ENCODE data around the gene S100A9. TPM values are rescaled to one million over a fixed set of nuclear protein-coding genes. Genes with fewer than 3 reads are reported as not detected.
"Not testable (repeated sequence)": the region's sequence is repeated elsewhere in the genome, so short reads cannot be mapped to it uniquely, and the experiment has no call there.

S100A9 gene
- total RNA-seq, 1 donor, result 5,352 TPM

- H3K4me3 ChIP-seq (ENCODE audit: low read length), result no peak overlapping the region
- H3K9me3 ChIP-seq (ENCODE audit: low read depth, low read length), result no peaks in the 10 kb centered on the region
- peaks cover 29% of the 10 kb centered on the region for H3K4me1 ChIP-seq (ENCODE audit: insufficient read depth, low read length)
- no peaks in the 10 kb centered on the region for H3K27me3 ChIP-seq (ENCODE audit: insufficient read depth, low read length)
These were observed 17.3 kb upstream of the S100A9 start for GRCh38 chr1:153340356-153340755.

GRCh38 chr1:153341431-153341934 is 16.2 kb upstream of the S100A9 start:
- H3K4me3 ChIP-seq (ENCODE audit: low read length), result no peak overlapping the region
- no peaks in the 10 kb centered on the region for H3K9me3 ChIP-seq (ENCODE audit: low read depth, low read length)
- peaks cover 40% of the 10 kb centered on the region for H3K4me1 ChIP-seq (ENCODE audit: insufficient read depth, low read length)
- no peaks in the 10 kb centered on the region for H3K27me3 ChIP-seq (ENCODE audit: insufficient read depth, low read length)

GRCh38 chr1:153342178-153342577 is 15.5 kb upstream of the S100A9 start:
- Histone ChIP-seq H3K4me1 (ENCODE audit: insufficient read depth, low read length) (peaks cover 41% of the 10 kb centered on the region), H3K4me3 (ENCODE audit: low read length) (no peak overlapping the region), H3K27me3 (ENCODE audit: insufficient read depth, low read length) (no peaks in the 10 kb centered on the region), H3K9me3 (ENCODE audit: low read depth, low read length) (no peaks in the 10 kb centered on the region)

- peaks cover 41% of the 10 kb centered on the region for H3K4me1 ChIP-seq (ENCODE audit: insufficient read depth, low read length)
These were observed 14.5 kb upstream of the S100A9 start for GRCh38 chr1:153343040-153343681.

GRCh38 chr1:153343811-153344717 is 13.6 kb upstream of the S100A9 start:
- Histone ChIP-seq H3K27me3 (ENCODE audit: insufficient read depth, low read length) (no peaks in the 10 kb centered on the region), H3K4me3 (ENCODE audit: low read length) (no peak overlapping the region), H3K9me3 (ENCODE audit: low read depth, low read length) (no peaks in the 10 kb centered on the region), H3K4me1 (ENCODE audit: insufficient read depth, low read length) (peaks cover 41% of the 10 kb centered on the region)

More at GRCh38 chr1:153343040-153343681, 14.5 kb upstream of the S100A9 start:
- no peaks in the 10 kb centered on the region for H3K9me3 ChIP-seq (ENCODE audit: low read depth, low read length)
- H3K4me3 ChIP-seq (ENCODE audit: low read length), result no peak overlapping the region
- no peaks in the 10 kb centered on the region for H3K27me3 ChIP-seq (ENCODE audit: insufficient read depth, low read length)

DNA sequence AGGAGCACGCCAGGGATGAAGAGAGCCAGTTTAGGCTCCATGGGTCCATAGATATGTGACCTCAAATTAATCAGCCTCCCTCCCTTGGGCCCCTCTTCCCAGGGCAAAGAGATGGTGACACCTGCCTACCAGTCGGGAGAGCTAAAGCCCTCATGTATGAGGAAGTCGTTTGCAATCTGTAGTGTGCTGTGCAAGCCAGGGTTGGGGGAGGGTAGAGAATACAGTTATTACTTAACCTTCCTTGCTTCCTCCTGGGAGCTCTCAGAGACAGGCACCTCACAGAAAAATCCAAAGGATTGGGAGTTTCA is 13.0 kb upstream of the S100A9 start:
- H3K4me3 ChIP-seq (ENCODE audit: low read length), result no peak overlapping the region
- no peaks in the 10 kb centered on the region for H3K9me3 ChIP-seq (ENCODE audit: low read depth, low read length)
- H3K27me3 ChIP-seq (ENCODE audit: insufficient read depth, low read length), result no peaks in the 10 kb centered on the region
- H3K4me1 ChIP-seq (ENCODE audit: insufficient read depth, low read length), result peaks cover 45% of the 10 kb centered on the region

GRCh38 chr1:153345187-153346076 is 12.2 kb upstream of the S100A9 start:
- Histone ChIP-seq H3K4me1 (ENCODE audit: insufficient read depth, low read length) (peaks cover 40% of the 10 kb centered on the region), H3K27me3 (ENCODE audit: insufficient read depth, low read length) (no peaks in the 10 kb centered on the region), H3K4me3 (ENCODE audit: low read length) (no peak overlapping the region), H3K9me3 (ENCODE audit: low read depth, low read length) (no peaks in the 10 kb centered on the region)

- Histone ChIP-seq H3K9me3 (ENCODE audit: low read depth, low read length) (no peaks in the 10 kb centered on the region), H3K4me3 (ENCODE audit: low read length) (no peak overlapping the region), H3K27me3 (ENCODE audit: insufficient read depth, low read length) (no peaks in the 10 kb centered on the region), H3K4me1 (ENCODE audit: insufficient read depth, low read length) (peaks cover 40% of the 10 kb centered on the region)
These were observed 11.5 kb upstream of the S100A9 start for GRCh38 chr1:153346077-153346723.

GRCh38 chr1:153347049-153347448 is 10.6 kb upstream of the S100A9 start:
- not testable (repeated sequence) for H3K9me3 ChIP-seq (ENCODE audit: low read depth, low read length); H3K27me3 ChIP-seq (ENCODE audit: insufficient read depth, low read length); H3K4me3 ChIP-seq (ENCODE audit: low read length)
- H3K4me1 ChIP-seq (ENCODE audit: insufficient read depth, low read length), result peaks cover 40% of the 10 kb centered on the region

DNA sequence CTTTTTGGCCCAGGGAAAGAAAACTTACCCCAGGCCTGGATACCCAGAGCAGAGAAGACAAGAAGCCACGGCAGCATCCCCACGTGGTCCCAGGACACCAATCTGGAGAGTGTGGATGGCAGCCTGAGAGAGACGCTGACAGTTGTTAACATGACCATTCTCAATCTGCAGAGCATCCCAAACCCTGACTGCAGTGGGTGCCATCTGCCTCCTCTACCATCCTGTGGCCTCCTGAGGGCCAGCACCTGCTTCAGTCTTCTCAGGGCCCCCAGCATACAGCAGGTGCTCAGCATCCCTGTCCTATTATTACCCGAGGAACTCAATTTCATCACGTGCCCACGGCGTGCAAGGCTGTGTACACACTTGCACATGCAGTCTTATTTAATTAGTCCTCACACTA is 9.8 kb upstream of the S100A9 start:
- Histone ChIP-seq H3K27me3 (ENCODE audit: insufficient read depth, low read length) (no peaks in the 10 kb centered on the region), H3K4me3 (ENCODE audit: low read length) (no peak overlapping the region), H3K4me1 (ENCODE audit: insufficient read depth, low read length) (peaks cover 40% of the 10 kb centered on the region), H3K9me3 (ENCODE audit: low read depth, low read length) (no peaks in the 10 kb centered on the region)

- Histone ChIP-seq H3K27me3 (ENCODE audit: insufficient read depth, low read length) (no peaks in the 10 kb centered on the region), H3K9me3 (ENCODE audit: low read depth, low read length) (no peaks in the 10 kb centered on the region), H3K4me1 (ENCODE audit: insufficient read depth, low read length) (peaks cover 35% of the 10 kb centered on the region), H3K4me3 (ENCODE audit: low read length) (no peak within 1 kb of the TSS)
These were observed 8.9 kb upstream of the S100A9 start, which contains the start of gene PGLYRP4 for GRCh38 chr1:153348511-153349362. Gene PGLYRP4, minus strand, starts transcription at chr1:153348841. Its CDS starts 909 bp downstream, at chr1:153347932.

GRCh38 chr1:153349363-153350320 is 8.0 kb upstream of the S100A9 start:
- Histone ChIP-seq H3K9me3 (ENCODE audit: low read depth, low read length) (no peaks in the 10 kb centered on the region), H3K4me1 (ENCODE audit: insufficient read depth, low read length) (peaks cover 26% of the 10 kb centered on the region), H3K27me3 (ENCODE audit: insufficient read depth, low read length) (no peaks in the 10 kb centered on the region), H3K4me3 (ENCODE audit: low read length) (no peak overlapping the region)

All from mononuclear cell (primary cell).